Stimulated activated CD8-positive, alpha-beta memory T cell treated with anti-CD3 and anti-CD28 coated beads, Interleukin-12 subunit alpha, Interleukin-12 subunit beta, amount 100 ng/mL, for 24 hours (primary cell): ENCODE results near the gene ANAPC4.

ENCODE experiments used
- DNase-seq: peaks from one replicate; pipeline ENCODE4 v3.0.0-alpha.2; 2020; ENCODE audit errors: extremely low read depth

Gene ANAPC4

DNA sequence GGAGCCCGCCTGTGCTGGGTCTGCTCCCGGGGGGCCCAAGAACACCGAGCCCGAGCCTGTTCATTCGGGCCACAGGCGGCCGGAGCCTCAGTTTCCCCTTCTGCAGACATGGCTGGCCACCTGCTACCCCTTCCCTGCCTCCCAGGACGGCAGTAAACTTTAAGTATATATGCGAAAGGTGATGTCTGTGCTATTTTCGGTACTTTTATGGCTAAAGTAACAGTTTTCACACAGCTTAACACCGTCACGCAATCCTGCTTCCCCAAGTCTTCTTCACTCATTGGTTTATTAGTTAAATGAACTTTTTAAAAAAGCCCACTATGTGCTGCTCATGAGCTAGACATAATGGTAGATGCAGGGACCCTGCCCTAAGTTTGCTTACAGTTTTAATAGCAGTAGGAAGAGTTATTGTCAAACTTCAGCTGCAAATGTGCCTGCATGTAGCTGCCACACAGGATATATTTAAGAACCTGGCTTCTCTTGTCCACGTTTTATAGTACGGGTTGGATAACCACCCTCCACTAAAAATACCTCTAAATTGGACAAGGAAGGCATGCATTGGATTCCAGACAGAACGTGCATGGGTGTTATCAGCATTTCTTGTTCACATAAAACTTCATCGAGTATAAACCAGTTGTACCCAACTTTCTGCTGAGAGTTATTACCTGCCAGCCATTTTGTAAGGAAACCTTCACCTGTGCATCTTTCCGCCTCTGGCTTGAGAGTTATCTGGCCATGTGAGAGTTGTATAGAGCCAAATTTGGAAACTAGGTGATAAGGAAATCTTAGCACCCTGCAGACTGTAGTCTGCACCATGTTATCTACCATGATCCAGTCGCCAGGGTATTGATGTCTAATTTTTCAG, 741 bp downstream of the ANAPC4 start:
- DNase-seq: no peak

DNA sequence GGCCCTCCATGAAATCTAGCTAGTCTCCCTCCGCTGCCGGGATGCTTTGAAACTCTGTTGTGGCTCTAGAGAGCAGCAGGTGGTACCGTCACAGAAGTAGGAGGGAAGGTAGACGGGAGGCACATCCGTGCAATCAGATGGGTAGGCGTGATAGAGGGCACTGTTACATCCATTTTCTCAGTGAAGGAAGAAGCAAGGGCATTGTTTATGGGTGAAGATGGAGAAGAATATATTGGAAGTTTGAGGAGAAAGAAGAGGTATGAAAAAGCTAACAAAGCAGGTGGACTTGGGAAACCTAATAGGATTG, 1.3 kb downstream of the ANAPC4 start:
- no peak for DNase-seq

DNA sequence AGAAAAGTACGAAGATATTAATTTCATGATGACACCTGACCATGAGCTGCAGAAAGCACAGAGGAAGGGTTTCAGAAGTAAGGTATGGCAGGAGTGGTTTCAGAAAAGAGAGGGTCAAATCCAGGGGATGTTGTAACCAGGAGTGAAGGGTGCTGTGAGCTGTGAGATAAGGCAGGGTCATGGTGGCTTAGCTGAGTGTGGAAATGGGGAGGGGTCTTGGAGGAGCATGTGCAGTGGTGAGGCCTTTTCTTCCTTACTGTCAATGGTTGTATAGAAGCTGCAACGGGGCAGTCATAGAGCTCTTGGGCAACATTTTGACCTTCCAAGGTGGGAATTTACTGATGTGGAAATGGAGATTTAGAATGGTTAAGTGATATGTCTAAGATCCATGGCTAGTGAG, 2.5 kb downstream of the ANAPC4 start:
- DNase-seq: no peak

DNA sequence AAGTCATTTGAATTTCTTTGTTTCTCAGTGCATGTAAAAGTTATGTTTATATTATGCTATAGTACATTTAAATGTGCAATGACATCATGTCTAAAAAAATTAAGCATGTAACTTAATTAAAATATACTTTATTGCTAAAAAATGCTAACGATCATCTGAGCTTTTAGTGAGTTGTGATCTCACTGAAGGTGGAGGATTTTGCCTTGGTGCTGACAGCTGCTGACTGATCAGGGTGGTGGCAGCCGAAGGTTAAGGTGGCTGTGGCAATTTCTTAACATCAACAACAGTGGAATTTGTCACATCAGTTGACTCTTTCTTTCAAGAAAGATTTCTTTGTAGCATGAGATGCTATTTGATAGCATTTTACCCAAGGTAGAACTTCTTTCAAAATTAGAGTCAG, 6.6 kb downstream of the ANAPC4 start:
- DNase-seq: no peak

DNA sequence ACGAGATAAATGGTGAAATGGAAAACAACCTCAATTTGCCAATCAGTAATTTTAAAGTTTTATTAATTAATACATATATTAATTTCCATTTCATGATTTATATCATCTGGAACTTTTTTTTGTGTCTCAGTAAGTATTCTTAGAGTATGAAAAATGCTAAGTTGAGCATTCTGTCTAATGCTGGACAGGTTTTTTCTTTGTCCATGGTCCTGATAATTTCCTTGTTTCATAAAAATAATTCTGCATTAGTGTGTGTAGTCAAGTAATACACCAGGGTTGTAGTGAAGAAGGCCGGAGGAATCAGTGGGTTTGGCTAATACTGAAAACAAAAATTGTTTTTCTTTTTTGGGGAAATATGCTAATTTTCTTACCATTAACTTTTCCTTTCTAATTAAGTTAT, 9.9 kb downstream of the ANAPC4 start:
- DNase-seq: no peak

DNA sequence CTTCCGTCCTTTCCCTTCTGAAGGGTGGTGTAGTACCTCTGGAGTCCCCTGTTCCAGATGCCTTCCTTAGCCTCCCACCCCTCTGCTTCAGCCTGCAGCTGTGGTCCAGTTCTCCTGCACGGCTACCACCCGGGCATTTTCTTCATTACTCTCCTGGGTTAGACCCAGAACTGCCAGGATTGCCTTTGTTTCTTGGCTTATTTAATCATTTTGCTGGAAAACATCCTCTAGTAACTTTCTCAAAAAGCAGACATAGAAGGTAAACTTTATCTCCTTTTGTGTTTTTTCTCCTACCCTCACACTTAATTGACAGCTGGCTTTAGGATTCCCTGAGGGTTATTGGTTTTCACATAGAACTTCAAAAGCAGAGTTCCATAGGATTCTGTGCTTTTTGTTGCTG, 20.2 kb downstream of the ANAPC4 start:
- no peak for DNase-seq

DNA sequence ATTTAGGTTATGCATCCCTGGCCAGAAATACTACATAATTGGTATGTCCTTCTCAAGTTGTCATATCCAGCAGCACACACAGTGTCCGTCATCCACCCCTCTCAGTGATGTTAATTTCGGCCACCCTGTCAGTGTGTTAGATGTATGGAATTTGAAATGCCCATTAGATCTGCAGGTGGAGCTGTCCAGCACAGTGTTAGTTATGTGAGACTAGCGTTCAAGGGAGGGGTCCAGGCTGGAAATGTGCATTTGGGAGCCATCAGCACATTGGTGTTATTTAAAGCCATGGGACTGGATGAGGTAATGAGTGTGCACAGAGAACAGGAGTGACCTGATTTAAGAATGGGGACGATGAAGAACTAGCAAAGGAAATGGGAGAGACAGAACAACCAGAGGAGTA, 22.4 kb downstream of the ANAPC4 start:
- no peak for DNase-seq

DNA sequence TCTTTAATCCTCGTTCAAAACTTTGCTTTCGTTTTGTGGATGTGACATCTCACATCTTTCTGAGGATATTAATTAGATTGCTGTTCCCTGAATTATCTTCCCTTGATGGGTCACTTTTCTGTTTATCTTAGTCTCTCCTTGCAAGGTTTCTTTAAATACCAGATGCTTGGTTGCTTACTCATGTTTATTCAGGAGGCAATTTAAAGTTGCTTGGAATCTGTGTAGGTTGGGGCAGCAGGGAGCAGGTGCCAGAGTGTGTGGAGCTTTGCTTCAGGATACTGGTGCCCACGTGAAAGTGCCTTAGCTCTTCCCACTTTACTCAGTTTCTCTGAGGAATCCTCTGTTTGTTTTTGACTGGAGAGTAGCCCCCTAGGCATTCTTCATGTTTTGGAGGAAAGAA, 24.0 kb downstream of the ANAPC4 start:
- DNase-seq: no peak

DNA sequence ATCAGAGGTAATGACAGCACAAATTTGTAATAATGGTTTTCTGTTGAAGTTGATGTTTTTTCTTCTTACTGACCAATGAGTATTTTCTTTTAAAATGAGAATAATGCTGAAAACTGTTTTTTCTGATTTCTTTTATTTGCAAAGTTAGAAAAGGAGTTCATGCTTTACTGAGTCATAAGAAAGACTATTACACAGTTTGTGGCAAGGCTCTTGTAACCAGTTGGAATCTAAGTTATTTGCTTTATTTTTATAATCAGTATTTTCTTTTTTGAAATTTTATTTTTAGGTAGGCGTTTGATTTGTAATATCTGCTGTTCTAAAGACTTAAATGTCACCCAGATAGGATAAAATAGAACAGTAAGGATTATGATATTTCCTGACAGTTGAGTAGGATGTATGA, 25.5 kb downstream of the ANAPC4 start:
- no peak for DNase-seq

DNA sequence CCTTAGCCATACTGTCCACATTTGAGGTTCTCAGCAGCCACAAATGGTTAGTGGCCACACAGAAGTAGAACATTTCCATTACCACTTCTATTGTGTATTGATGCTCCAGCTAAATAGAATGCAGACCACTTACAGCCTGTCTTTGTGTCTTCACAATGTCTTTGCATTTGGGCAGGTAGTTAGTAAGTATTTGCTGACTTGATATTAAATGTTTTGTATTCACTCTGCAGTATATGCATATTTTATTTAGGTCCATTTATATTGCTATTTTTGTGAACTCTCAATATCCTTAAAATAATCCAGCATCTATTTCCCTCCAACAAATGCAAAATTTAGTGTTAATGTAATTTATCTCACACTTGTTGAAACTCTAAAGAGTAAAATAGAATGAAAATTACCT, 26.6 kb downstream of the ANAPC4 start:
- DNase-seq: no peak

DNA sequence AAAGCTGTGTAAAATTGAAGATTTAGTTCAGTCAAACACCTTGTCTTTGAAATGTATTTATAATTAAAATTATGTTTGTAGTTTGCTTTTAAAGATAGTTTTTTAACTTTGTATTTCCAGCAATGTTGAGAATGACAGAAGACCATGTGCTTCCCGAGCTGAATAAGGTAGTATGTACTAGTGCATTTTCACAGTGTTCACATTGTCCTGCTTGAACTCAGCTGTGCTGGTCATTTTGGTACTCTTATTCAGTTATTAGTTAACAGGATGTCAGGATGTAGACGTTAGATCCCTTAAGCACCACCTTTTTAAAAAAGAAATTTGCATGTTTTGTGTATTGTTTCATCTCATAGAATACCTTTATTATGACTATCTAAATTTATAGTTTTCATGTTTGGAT, 28.4 kb downstream of the ANAPC4 start:
- no peak for DNase-seq

DNA sequence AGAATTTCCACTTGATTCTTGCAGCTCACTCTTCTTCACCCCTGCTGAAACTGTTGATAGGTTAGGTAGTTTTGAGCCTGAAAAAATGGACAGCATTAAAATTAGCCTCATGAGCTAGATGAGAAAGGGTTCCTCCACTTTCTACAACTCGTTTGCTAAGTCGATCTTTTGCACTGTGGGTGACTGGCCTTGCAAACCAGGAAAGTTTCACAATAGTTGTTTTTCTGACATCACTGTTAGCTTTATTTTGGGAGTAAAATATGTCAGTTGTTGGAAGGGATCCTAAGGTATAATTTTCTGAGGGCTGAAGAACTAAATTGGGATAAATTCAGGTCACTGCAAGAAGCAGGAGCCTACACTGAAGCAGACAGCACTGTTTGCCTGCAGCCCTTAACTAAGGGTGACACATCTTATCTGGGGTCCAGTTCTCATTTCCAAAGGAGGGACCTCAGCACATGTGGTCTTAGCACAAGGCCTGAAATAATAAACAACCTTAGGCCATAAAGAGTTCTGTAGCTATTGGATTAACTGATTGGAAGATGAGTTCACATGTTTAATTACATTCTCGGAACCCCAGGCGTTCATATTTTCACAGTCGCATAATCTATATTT, 29.1 kb downstream of the ANAPC4 start:
- no peak for DNase-seq

DNA sequence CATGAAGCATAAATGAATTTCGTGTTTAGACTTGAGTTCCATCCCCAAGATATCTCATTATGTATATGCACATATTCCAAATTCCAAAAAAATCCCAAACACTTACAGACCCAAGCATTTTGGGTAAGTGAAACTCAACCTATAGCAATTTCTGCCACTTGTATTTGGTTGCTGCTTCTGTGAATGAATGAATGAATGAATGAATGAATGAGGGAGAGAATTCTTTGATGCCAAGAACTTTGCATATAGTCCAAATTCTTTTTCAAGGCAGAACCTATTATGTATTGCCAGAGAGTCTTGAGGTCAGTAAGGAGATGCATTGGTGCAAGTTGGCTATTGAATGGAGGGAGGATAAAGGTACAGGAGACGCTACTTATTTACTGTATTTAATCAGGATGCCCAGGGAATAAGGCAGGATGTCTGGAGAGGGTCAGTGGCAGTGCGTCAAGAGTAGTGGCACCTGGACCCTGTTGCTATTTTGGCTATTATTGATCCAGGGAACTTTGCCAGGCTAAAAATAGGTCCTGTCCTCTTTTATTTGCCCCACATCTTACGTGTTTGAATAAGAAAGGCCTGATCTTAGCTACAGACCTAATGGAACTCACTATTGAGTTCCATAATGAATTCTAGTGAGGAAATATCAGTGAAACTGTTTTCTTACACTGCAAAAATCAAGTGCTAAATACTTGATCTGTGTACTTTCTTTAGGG, 33.9 kb downstream of the ANAPC4 start:
- DNase-seq: no peak

DNA sequence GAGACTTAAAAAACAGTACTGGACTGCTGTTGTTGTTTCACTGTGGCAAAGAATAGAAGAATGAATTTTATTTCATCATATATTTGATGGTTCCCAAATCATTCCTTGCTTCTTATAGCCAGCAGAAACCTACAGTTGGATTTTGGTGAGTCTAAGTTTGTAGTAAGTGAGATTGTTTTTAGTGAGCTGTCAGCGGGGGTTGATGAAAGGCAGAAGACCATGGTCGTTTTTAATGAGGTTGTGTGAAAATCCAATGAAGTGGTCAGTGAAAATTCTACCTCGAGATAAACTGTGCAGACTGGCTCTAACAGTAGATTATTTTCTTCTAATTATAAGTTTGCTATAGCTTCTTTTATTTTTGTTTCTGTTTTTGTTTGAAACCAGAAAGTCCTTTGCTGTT, 36.2 kb downstream of the ANAPC4 start:
- DNase-seq: no peak

DNA sequence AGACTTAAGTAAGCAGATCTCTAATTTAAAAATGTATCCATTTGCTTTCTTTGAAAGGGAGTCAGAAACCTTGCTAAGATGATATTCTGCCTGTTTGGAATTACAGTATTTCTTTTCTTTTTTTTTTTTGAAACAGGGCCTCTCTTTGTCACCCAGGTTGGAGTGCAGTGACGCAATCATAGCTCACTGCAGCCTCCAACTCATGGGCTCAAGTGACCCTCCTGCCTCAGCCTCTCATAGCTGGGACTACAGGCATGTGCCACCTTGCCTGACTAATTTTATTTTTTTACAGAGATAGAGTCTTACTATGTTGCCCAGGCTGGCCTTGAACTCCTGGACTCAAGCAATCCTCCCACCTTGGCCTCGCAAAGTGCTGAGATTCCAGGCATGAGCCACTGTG, 40.0 kb downstream of the ANAPC4 start:
- DNase-seq: no peak

DNA sequence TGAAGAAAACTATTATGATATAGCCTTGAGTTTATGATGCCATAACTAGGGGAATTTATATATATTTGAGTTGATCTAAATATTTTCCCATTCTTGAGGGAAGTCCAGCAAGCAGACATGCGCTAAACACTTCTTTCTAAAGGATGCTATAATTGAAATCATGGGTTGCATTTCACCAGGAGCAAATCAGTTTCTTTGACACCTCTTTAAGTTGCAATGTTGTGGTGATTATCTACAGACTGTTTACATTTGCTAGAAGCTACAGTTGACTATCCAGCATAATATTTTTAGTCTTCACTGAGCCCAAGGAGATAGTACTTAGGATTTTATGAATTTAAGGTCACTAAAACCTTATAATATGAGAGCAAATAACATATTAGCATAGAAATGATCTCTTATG, 43.9 kb downstream of the ANAPC4 start:
- DNase-seq: no peak

DNA sequence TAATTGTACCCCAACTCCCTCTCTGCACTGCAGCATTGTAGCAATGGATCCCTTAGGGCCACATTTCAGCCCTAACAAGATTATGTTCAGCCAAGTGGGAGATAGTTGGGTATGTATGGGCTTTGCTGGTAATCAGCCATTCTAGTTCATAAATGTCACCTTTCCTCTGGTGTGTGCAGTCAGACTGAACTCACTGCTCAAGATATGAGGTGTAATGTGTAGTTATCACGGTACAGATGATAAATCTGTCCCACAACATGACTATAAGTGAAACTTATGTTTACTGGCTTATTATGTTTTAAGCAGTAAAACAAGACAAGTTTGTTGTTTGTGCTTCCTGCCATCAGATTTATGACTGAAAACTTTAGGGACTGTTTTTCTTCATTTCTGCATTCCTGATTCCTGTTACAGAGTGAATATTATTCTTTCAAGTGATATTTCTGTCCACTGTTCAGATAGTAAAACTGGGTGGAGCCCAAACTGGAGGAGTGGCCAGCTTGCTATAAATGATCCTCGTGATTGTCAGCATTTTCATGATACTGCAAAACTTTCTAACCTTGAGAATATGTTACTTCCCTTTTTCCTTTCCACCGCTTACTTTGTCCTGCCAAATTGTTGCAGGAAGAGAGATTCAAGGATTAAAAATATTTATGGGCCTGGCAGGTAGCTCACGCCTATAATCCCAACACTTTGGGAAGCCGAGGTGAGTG, 44.9 kb downstream of the ANAPC4 start:
- no peak for DNase-seq

DNA sequence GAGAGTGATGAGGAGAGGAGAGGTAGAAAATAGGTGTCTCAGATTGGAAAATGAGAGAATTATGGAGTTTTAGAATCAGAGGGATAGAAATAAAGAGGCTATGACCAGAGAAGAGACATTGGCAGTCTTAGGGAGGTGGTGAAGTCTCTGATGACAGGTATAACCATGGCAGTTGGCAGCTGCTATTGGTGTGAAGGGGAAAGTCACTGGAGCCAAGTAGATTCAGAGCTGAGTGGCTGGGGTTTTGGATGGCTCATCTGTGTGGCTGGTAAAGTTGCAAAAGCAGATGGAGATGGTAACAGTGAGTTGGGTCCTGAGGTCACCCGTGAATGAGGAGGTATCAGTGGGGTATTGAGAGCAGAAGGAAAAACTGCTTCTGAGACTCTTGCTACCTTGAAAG, 46.5 kb downstream of the ANAPC4 start:
- DNase-seq: no peak

DNA sequence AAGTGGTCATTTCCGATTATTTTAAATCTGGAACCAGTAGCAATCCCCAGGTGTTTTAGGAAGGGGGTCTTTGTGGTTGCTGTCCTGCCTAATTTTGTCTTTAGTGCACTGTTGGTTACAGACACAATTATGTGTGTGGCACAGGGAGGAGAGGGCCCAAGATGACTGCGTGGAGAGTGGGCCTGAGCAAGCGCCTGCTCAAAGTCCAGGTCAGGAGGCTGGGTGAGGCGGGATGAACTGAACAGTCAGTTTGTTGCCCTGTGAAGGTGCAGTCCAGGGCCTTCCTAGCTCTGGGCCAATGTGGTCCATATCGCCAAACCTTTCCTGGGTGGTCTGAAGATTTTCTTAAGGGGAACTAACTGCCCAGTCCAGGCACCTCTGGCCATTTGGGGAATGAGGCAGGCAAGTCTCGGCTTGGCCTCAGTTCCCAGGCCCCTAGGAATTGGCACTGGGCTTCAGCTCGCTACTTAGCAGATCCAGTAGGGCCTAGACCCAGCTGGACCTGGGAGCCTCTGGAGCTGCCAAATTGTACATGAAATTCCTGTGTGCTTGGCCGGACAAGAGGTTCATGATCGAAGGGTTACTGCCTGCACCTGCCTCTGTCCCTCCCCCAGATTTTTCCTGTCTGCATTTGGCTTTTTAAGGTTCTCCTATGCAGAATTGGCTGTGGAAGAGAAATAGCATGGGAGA, 47.6 kb downstream of the ANAPC4 start:
- no peak for DNase-seq

DNA sequence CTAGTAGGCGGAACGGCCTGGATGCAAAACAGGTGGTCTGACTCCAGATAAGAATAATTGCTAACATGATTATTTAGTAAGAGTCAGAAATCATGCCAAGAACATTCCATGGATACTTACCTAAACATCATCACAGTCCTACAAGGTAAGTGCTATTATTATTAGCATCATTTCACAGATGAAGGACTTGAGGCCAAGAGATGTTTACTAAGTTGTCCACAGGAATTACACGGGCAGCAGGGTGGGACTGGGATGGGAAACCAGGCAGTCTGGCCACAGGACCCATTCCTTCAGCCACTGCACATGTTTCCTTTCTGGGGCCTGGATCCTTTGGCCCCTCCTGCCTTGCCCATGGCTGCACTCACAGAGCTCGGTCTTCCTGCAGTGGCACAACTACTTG, 48.3 kb downstream of the ANAPC4 start:
- no peak for DNase-seq

DNA sequence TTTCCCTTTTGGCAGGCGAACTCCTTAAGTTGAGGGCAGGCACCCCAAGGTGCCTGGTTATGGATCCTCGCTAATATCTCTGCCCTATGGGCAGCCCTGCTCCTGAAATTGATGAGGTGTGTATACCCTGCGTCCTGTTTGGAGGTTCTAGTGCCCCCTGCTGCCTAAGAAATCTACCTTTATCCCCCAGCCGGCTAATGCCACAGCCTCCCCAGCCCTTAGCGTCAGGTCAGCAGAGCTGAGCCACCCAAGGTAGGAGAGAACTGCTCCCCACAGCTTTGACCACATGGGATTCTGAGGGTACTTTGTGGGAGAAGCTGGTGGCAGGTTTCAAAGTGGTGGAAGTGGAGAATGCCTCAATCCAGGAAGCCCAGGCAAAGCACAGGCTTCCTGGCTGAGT, 50.8 kb downstream of the ANAPC4 start:
- DNase-seq: no peak

DNA sequence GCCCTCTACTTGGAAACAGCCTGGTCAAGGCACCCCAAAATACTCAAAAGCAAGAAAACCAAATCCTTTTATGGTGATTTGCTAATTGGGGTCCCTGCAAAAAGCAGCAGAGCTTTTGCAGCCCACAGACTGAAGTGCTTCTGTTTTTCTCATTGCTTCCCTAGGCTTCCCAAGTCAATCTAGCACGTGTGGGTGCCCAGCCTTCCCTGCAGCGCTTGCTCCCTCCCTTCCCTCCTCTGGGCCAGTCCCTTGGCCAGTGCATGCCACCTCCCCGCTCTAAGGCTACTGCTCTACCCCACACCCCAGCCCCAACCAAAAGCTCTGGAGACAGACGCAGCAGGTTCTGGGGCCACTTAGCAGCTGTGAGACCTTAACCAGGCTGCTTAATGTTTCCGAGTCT, 53.6 kb downstream of the ANAPC4 start:
- no peak for DNase-seq
